GM23338 (cell line): ENCODE results near the gene PICK1. TPM values are rescaled to one million over a fixed set of nuclear protein-coding genes. Genes with fewer than 3 reads are reported as not detected.

Source experiments
- ATAC-seq: fragments of 200-7000 bp; cut with Tn5 transposase; 3 replicates; pipeline ENCODE4 v1.9.1; 2020
- DNase-seq: peaks from one replicate; pipeline ENCODE4 v3.0.0-alpha.2; 2015; ENCODE audit warnings: low spot score
- H2AFZ ChIP-seq: fragments of 200-600 bp; sonication (generic); 2 replicates; pipeline ENCODE4 v1.8.0; 2016; ENCODE audit warnings: antibody characterized with exemption, mild to moderate bottlenecking, moderate library complexity
- H3F3A ChIP-seq: fragments of 200-600 bp; sonication (generic); replicated peaks from 2 replicates; pipeline ENCODE4 v1.8.0; 2017; ENCODE audit warnings: antibody characterized with exemption, mixed run types, low read depth
- H3K27ac ChIP-seq: fragments of 200-600 bp; sonication (generic); 2 replicates; pipeline ENCODE4 v1.6.1; 2016; ENCODE audit warnings: low read depth
- H3K27me3 ChIP-seq: fragments of 200-600 bp; sonication (generic); 2 replicates; pipeline ENCODE4 v1.8.0; 2016; ENCODE audit warnings: mild to moderate bottlenecking, mixed run types, moderate library complexity; ENCODE audit not compliant: insufficient read depth
- H3K36me3 ChIP-seq: fragments of 200-600 bp; sonication (generic); 2 replicates; pipeline ENCODE4 v1.8.0; 2016; ENCODE audit warnings: mild to moderate bottlenecking; ENCODE audit not compliant: insufficient read depth
- H3K4me1 ChIP-seq: fragments of 200-600 bp; sonication (generic); 2 replicates; pipeline ENCODE4 v1.8.0; 2016; ENCODE audit warnings: mild to moderate bottlenecking, moderate library complexity; ENCODE audit not compliant: insufficient read depth
- H3K4me2 ChIP-seq: fragments of 200-600 bp; sonication (generic); 2 replicates; pipeline ENCODE4 v1.7.1; 2017; ENCODE audit warnings: mixed run types
- H3K4me3 ChIP-seq: fragments of 200-600 bp; sonication (generic); 2 replicates; pipeline ENCODE4 v1.6.1; 2016; ENCODE audit warnings: mixed run types
- H3K79me2 ChIP-seq: fragments of 200-600 bp; sonication (generic); replicated peaks from 2 replicates; pipeline ENCODE4 v1.8.0; 2017; ENCODE audit warnings: mild to moderate bottlenecking; ENCODE audit not compliant: insufficient read depth
- H3K9me2 ChIP-seq: fragments of 200-600 bp; sonication (generic); 2 replicates; pipeline ENCODE4 v1.8.0; 2017; ENCODE audit not compliant: insufficient read depth
- H4K20me1 ChIP-seq: fragments of 200-600 bp; sonication (generic); replicated peaks from 2 replicates; pipeline ENCODE4 v1.8.0; 2017; ENCODE audit warnings: mild to moderate bottlenecking; ENCODE audit not compliant: insufficient read depth
- H3K27ac Mint-ChIP-seq: 2 replicates; pipeline ENCODE4 v1.8.0; 2020; ENCODE audit warnings: inconsistent platforms, mild to moderate bottlenecking, moderate library complexity, mixed read lengths
- H3K27me3 Mint-ChIP-seq: 3 replicates; pipeline ENCODE4 v1.8.0; 2022; ENCODE audit warnings: low read depth, mild to moderate bottlenecking, moderate library complexity, mixed read lengths, inconsistent platforms; ENCODE audit not compliant: insufficient read depth, poor library complexity
- H3K36me3 Mint-ChIP-seq: 3 replicates; pipeline ENCODE4 v1.8.0; 2021; ENCODE audit warnings: low read depth, mild to moderate bottlenecking, inconsistent platforms, moderate library complexity, mixed read lengths
- H3K4me1 Mint-ChIP-seq: 3 replicates; pipeline ENCODE4 v1.8.0; 2020; ENCODE audit warnings: mild to moderate bottlenecking, inconsistent platforms, mixed read lengths
- H3K4me3 Mint-ChIP-seq: 3 replicates; pipeline ENCODE4 v1.8.0; 2021; ENCODE audit warnings: moderate library complexity, mild to moderate bottlenecking, inconsistent platforms, mixed read lengths
- H3K9me3 Mint-ChIP-seq: 3 replicates; pipeline ENCODE4 v1.8.0; 2020; ENCODE audit warnings: moderate library complexity, mild to moderate bottlenecking, inconsistent platforms, mixed read lengths
- CREB1 ChIP-seq: fragments of 250-450 bp; sonication (Bioruptor Pico); IDR thresholded peaks from 2 replicates; pipeline ENCODE4 v1.5.0; 2020; ENCODE audit warnings: low read depth, mild to moderate bottlenecking, moderate library complexity
- EZH2phosphoT487 ChIP-seq: fragments of 200-600 bp; sonication (generic); IDR thresholded peaks from one replicate; pipeline ENCODE4 v1.8.1; 2018; ENCODE audit warnings: antibody characterized with exemption; ENCODE audit not compliant: unreplicated experiment
- POLR2AphosphoS5 ChIP-seq: IDR thresholded peaks from 2 replicates; pipeline ENCODE4 v1.6.1; 2016; ENCODE audit warnings: antibody characterized with exemption, low read depth
- STAT1 ChIP-seq: IDR thresholded peaks from one replicate; pipeline ENCODE4 v1.6.1; 2016; ENCODE audit warnings: antibody characterized with exemption; ENCODE audit not compliant: unreplicated experiment
- polyA plus RNA-seq: library from polyadenylated mRNA; unstranded; fragments of >200 nt; fragmentation: Nextera tagmentation; extraction: Ambion mirVana; gene quantifications from 2 replicates; pipeline ENCODE4 v1.2.1, GENCODE V29; 2016
- total RNA-seq: library from RNA; depleted of rRNA; stranded (reverse); fragments of >200 nt; shearing (Covaris generic); gene quantifications from 2 replicates; pipeline ENCODE4 v1.2.3, GENCODE V29; 2014
- TF ChIP-seq, protein P1 (sequence below), 2 experiments: fragments of 200-600 bp in 1 of 2; sonication (generic) in 1 of 2; conservative IDR thresholded peaks; 2 replicates each; pipeline versions ENCODE4 v1.5.1 to v1.6.1; 2016 to 2017; ENCODE audit warnings: antibody characterized with exemption in 2 of 2, low read depth in 2 of 2, mild to moderate bottlenecking in 2 of 2, moderate library complexity in 1 of 2
- TF ChIP-seq, protein P2 (sequence below): IDR thresholded peaks from one replicate; pipeline ENCODE4 v1.6.1; 2018; ENCODE audit warnings: antibody characterized with exemption; ENCODE audit not compliant: unreplicated experiment
- TF ChIP-seq, protein P3 (sequence below): IDR thresholded peaks from 2 replicates; pipeline ENCODE4 v1.6.1; 2016; ENCODE audit warnings: antibody characterized with exemption
- TF ChIP-seq, protein P4 (sequence below): fragments of 250-450 bp; sonication (Bioruptor Pico); IDR thresholded peaks from 2 replicates; pipeline ENCODE4 v1.5.0; 2020; ENCODE audit warnings: mild to moderate bottlenecking, moderate library complexity

Gene PICK1
- total and polyA plus RNA-seq, 2 experiments from 2014 or later: 15.9 to 28.3 TPM

DNA sequence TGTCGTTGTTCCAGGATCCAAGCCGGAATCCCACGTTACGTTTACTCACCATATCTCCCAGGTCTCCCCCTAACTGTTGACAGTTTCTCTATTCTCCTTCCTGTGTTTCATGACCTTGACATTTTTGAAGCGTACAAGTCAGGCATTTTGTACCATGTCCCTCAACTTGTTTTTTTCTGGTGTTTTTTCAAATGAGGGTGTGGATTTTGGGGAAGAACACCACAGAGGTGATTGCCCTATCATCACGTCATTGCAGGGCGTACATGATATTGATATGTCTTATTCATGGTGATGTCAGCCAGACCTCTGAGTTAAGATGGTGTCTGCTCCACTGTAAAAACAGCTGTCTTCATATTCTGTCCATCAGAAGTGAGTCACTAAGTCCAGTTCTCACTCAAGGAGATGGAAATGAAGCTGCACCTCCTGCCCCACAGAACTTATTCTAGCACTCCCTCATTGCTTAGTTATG is 44.6 kb upstream of the PICK1 start:
- Histone ChIP-seq H2AFZ (no peak overlapping the region), H3K4me3 (no peak overlapping the region), H3K79me2 (no peaks in the 10 kb centered on the region), H3K9me2 (0 out of 2 replicates have a peak, but pooled peaks cover 4% of the 10 kb centered on the region), H3K27ac (no peak overlapping the region), H3K36me3 (no peaks in the 10 kb centered on the region), H3K4me2 (no peak overlapping the region), H3K27me3 (no peaks in the 10 kb centered on the region), H3K4me1 (no peaks in the 10 kb centered on the region), H3F3A (no peaks in the 10 kb centered on the region), H4K20me1 (no peaks in the 10 kb centered on the region)
- TF ChIP-seq, protein P1, sequence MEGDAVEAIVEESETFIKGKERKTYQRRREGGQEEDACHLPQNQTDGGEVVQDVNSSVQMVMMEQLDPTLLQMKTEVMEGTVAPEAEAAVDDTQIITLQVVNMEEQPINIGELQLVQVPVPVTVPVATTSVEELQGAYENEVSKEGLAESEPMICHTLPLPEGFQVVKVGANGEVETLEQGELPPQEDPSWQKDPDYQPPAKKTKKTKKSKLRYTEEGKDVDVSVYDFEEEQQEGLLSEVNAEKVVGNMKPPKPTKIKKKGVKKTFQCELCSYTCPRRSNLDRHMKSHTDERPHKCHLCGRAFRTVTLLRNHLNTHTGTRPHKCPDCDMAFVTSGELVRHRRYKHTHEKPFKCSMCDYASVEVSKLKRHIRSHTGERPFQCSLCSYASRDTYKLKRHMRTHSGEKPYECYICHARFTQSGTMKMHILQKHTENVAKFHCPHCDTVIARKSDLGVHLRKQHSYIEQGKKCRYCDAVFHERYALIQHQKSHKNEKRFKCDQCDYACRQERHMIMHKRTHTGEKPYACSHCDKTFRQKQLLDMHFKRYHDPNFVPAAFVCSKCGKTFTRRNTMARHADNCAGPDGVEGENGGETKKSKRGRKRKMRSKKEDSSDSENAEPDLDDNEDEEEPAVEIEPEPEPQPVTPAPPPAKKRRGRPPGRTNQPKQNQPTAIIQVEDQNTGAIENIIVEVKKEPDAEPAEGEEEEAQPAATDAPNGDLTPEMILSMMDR (conservative IDR thresholded peaks at IDR 0.05; ENCODE audit: low read depth in 2 of 2): no peak
- TF ChIP-seq CREB1 (CRISPR knock-in tag): no peak
- no peak for TF ChIP-seq STAT1
- H3K4me1 Mint-ChIP-seq: no peaks in the 10 kb centered on the region
- H3K9me3 Mint-ChIP-seq: no peaks in the 10 kb centered on the region; the same call in 2 of the 3 replicates
- H3K27ac Mint-ChIP-seq: no peak overlapping the region
- DNase-seq (no peak), ATAC-seq (no peak)
- H3K36me3 Mint-ChIP-seq: no peaks in the 10 kb centered on the region
- peaks cover 14% of the 10 kb centered on the region for H3K27me3 Mint-ChIP-seq
- no peak overlapping the region for H3K4me3 Mint-ChIP-seq

DNA sequence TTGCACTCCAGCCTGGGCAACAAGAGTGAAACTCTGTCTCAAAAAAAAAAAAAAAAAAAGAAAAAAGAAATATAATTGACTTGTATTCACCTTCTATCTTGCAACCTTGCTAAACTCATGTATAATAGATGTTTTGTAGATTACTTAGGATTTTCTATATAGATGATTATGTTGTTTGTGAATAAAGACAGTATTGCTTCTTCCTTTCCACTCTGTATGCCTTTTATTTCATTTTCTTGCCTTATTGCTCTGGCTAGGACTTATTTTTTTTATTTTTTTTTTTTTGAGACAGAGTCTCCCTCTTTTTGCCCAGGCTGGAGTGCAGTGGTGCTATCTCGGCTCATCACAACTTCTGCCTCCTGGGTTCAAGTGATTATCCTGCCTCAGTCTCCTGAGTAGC is 43.1 kb upstream of the PICK1 start:
- Histone ChIP-seq H3K36me3 (no peaks in the 10 kb centered on the region), H3K27me3 (no peaks in the 10 kb centered on the region), H4K20me1 (no peaks in the 10 kb centered on the region), H3K9me2 (0 out of 2 replicates have a peak, but pooled peaks cover 4% of the 10 kb centered on the region), H3K4me2 (no peak overlapping the region), H3F3A (no peaks in the 10 kb centered on the region), H3K79me2 (no peaks in the 10 kb centered on the region), H3K27ac (no peak overlapping the region), H3K4me1 (no peaks in the 10 kb centered on the region), H3K4me3 (no peak overlapping the region), H2AFZ (no peak overlapping the region)
- H3K4me1 Mint-ChIP-seq: peaks cover 4% of the 10 kb centered on the region; the same call in 1 of the 3 replicates
- H3K27ac Mint-ChIP-seq: no peak overlapping the region
- DNase-seq (no peak), ATAC-seq (no peak)
- peaks cover 17% of the 10 kb centered on the region for H3K27me3 Mint-ChIP-seq
- H3K9me3 Mint-ChIP-seq: no peaks in the 10 kb centered on the region; the same call in 2 of the 3 replicates
- H3K4me3 Mint-ChIP-seq: no peak overlapping the region
- no peaks in the 10 kb centered on the region for H3K36me3 Mint-ChIP-seq
- TF ChIP-seq, protein P2, sequence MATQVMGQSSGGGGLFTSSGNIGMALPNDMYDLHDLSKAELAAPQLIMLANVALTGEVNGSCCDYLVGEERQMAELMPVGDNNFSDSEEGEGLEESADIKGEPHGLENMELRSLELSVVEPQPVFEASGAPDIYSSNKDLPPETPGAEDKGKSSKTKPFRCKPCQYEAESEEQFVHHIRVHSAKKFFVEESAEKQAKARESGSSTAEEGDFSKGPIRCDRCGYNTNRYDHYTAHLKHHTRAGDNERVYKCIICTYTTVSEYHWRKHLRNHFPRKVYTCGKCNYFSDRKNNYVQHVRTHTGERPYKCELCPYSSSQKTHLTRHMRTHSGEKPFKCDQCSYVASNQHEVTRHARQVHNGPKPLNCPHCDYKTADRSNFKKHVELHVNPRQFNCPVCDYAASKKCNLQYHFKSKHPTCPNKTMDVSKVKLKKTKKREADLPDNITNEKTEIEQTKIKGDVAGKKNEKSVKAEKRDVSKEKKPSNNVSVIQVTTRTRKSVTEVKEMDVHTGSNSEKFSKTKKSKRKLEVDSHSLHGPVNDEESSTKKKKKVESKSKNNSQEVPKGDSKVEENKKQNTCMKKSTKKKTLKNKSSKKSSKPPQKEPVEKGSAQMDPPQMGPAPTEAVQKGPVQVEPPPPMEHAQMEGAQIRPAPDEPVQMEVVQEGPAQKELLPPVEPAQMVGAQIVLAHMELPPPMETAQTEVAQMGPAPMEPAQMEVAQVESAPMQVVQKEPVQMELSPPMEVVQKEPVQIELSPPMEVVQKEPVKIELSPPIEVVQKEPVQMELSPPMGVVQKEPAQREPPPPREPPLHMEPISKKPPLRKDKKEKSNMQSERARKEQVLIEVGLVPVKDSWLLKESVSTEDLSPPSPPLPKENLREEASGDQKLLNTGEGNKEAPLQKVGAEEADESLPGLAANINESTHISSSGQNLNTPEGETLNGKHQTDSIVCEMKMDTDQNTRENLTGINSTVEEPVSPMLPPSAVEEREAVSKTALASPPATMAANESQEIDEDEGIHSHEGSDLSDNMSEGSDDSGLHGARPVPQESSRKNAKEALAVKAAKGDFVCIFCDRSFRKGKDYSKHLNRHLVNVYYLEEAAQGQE: no peak
- TF ChIP-seq STAT1 (no peak), CREB1 (CRISPR knock-in tag) (no peak), POLR2AphosphoS5 (no peak), EZH2phosphoT487 (no peak)
- TF ChIP-seq, protein P3, sequence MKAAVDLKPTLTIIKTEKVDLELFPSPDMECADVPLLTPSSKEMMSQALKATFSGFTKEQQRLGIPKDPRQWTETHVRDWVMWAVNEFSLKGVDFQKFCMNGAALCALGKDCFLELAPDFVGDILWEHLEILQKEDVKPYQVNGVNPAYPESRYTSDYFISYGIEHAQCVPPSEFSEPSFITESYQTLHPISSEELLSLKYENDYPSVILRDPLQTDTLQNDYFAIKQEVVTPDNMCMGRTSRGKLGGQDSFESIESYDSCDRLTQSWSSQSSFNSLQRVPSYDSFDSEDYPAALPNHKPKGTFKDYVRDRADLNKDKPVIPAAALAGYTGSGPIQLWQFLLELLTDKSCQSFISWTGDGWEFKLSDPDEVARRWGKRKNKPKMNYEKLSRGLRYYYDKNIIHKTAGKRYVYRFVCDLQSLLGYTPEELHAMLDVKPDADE: no peak
- TF ChIP-seq, protein P4, sequence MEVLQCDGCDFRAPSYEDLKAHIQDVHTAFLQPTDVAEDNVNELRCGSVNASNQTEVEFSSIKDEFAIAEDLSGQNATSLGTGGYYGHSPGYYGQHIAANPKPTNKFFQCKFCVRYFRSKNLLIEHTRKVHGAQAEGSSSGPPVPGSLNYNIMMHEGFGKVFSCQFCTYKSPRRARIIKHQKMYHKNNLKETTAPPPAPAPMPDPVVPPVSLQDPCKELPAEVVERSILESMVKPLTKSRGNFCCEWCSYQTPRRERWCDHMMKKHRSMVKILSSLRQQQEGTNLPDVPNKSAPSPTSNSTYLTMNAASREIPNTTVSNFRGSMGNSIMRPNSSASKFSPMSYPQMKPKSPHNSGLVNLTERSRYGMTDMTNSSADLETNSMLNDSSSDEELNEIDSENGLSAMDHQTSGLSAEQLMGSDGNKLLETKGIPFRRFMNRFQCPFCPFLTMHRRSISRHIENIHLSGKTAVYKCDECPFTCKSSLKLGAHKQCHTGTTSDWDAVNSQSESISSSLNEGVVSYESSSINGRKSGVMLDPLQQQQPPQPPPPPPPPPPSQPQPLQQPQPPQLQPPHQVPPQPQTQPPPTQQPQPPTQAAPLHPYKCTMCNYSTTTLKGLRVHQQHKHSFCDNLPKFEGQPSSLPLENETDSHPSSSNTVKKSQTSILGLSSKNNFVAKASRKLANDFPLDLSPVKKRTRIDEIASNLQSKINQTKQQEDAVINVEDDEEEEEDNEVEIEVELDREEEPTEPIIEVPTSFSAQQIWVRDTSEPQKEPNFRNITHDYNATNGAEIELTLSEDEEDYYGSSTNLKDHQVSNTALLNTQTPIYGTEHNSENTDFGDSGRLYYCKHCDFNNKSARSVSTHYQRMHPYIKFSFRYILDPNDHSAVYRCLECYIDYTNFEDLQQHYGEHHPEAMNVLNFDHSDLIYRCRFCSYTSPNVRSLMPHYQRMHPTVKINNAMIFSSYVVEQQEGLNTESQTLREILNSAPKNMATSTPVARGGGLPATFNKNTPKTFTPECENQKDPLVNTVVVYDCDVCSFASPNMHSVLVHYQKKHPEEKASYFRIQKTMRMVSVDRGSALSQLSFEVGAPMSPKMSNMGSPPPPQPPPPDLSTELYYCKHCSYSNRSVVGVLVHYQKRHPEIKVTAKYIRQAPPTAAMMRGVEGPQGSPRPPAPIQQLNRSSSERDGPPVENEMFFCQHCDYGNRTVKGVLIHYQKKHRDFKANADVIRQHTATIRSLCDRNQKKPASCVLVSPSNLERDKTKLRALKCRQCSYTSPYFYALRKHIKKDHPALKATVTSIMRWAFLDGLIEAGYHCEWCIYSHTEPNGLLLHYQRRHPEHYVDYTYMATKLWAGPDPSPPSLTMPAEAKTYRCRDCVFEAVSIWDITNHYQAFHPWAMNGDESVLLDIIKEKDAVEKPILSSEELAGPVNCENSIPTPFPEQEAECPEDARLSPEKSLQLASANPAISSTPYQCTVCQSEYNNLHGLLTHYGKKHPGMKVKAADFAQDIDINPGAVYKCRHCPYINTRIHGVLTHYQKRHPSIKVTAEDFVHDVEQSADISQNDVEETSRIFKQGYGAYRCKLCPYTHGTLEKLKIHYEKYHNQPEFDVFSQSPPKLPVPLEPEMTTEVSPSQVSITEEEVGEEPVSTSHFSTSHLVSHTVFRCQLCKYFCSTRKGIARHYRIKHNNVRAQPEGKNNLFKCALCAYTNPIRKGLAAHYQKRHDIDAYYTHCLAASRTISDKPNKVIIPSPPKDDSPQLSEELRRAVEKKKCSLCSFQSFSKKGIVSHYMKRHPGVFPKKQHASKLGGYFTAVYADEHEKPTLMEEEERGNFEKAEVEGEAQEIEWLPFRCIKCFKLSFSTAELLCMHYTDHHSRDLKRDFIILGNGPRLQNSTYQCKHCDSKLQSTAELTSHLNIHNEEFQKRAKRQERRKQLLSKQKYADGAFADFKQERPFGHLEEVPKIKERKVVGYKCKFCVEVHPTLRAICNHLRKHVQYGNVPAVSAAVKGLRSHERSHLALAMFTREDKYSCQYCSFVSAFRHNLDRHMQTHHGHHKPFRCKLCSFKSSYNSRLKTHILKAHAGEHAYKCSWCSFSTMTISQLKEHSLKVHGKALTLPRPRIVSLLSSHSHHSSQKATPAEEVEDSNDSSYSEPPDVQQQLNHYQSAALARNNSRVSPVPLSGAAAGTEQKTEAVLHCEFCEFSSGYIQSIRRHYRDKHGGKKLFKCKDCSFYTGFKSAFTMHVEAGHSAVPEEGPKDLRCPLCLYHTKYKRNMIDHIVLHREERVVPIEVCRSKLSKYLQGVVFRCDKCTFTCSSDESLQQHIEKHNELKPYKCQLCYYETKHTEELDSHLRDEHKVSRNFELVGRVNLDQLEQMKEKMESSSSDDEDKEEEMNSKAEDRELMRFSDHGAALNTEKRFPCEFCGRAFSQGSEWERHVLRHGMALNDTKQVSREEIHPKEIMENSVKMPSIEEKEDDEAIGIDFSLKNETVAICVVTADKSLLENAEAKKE (CRISPR knock-in tag): no peak
